ENCODE results near the gene POU6F1. TPM values are rescaled to one million over a fixed set of nuclear protein-coding genes. Genes with fewer than 3 reads are reported as not detected.
"Not testable (repeated sequence)": the region's sequence is repeated elsewhere in the genome, so short reads cannot be mapped to it uniquely, and the experiment has no call there.

Gene POU6F1
- total and polyA plus RNA-seq, 4 donors = 0.33 to 2.8 (median 1.6) TPM

DNA sequence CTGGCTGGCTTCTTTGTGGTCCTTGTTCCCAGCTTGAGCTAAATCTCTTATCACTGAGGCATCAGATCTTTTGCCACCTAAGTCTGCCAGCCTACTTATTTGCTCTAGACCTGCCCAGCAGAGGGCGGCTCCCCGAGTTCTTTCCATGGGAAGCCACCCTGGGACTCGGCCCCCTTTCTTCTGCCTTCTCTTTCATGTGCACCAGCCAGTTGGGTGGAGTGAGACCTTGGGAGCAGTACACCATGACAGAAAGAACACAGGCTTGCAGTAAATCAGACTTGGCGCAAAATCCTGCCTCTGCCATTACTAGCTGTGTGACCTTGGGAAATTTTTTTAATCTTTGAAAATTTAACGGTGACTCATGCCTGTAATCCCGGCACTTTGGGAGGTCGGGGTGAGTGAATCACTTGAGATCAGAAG is 44.9 kb upstream of the POU6F1 start:
- peak in 1 of 2 donors; percentile 47 for TF ChIP-seq RAD21 (IDR thresholded peaks at IDR 0.05)
- no peak for TF ChIP-seq CTCF (IDR thresholded peaks at IDR 0.05; ENCODE audit: low read depth, low read length, missing input control)
- no peak overlapping the region for H3K9ac ChIP-seq (ENCODE audit: low read depth in 1 of 2, low read length in 2 of 2)
- H3K4me3 ChIP-seq (ENCODE audit: low read depth in 1 of 3, low read length in 3 of 3) = no peak overlapping the region
- no peaks in the 10 kb centered on the region for H3K36me3 ChIP-seq (ENCODE audit: control insufficient read depth in 4 of 4, insufficient read depth in 3 of 4, low read depth in 1 of 4, low read length in 3 of 4)
- H3K27me3 ChIP-seq (ENCODE audit: control insufficient read depth in 4 of 4, insufficient read depth in 4 of 4, low read length in 3 of 4) = no peaks in the 10 kb centered on the region
- no peak overlapping the region for H3K27ac ChIP-seq (ENCODE audit: low read depth in 1 of 2, low read length in 2 of 2)
- no peaks in the 10 kb centered on the region for H3K9me3 ChIP-seq (ENCODE audit: control insufficient read depth in 4 of 4, low read length in 3 of 4)
- DNase-seq (ENCODE audit: low spot score) = no peak
- 70% methylated on average over 7 of the region's 7 CpGs for WGBS
- no peaks in the 10 kb centered on the region for H3K4me1 ChIP-seq (ENCODE audit: control insufficient read depth in 4 of 4, insufficient read depth in 4 of 4, low read length in 3 of 4)

DNA sequence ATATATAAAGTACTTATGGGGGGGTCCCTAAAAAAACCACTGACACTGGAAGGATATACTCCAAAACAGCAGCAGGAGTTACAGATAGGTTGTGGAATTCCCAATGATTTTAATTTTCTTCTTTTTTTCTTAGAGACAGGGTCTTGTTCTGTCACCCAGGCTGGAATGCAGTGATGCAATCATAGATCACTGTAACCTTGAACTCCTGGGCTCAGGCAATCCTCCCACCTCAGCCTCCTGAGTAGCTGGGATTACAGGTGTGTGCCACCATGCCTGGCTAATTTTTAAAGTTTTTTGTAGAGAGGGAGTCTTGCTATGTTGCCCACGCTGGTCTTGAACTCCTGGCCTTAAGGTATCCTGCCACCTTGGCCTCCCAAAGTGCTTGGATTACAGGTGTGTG is 41.7 kb upstream of the POU6F1 start:
- not testable (repeated sequence) for H3K27ac ChIP-seq (ENCODE audit: low read depth in 1 of 2, low read length in 2 of 2); H3K27me3 ChIP-seq (ENCODE audit: control insufficient read depth in 4 of 4, insufficient read depth in 4 of 4, low read length in 3 of 4); H3K9me3 ChIP-seq (ENCODE audit: control insufficient read depth in 4 of 4, low read length in 3 of 4); H3K36me3 ChIP-seq (ENCODE audit: control insufficient read depth in 4 of 4, insufficient read depth in 3 of 4, low read depth in 1 of 4, low read length in 3 of 4); DNase-seq (ENCODE audit: low spot score); H3K4me3 ChIP-seq (ENCODE audit: low read depth in 1 of 3, low read length in 3 of 3); H3K9ac ChIP-seq (ENCODE audit: low read depth in 1 of 2, low read length in 2 of 2); H3K4me1 ChIP-seq (ENCODE audit: control insufficient read depth in 4 of 4, insufficient read depth in 4 of 4, low read length in 3 of 4)
- 100% methylated on average over 1 of the region's 1 CpG for WGBS

DNA sequence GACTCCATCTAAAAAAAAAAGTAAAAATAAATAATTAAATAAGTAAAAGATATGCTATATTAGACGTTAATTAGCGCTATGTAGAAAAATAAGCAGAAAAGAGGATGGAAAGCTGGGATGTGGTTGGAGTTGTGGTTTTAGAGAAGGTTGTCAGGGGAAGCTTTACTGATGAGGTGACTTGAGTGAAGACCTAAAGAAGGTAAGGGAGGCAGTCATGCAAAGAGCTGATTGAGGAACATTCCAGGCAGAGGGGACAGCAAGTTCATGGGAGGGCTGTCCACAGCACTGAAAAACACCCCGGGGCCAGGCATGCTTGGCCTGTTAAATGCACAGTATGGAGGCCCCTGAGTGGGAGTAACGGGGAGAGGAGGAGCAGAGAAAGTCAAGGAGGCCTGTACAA is 36.7 kb upstream of the POU6F1 start:
- Histone ChIP-seq H3K9me3 (ENCODE audit: control insufficient read depth in 4 of 4, low read length in 3 of 4) (no peaks in the 10 kb centered on the region), H3K4me3 (ENCODE audit: low read depth in 1 of 3, low read length in 3 of 3) (no peak overlapping the region), H3K4me1 (ENCODE audit: control insufficient read depth in 4 of 4, insufficient read depth in 4 of 4, low read length in 3 of 4) (no peaks in the 10 kb centered on the region), H3K27ac (ENCODE audit: low read depth in 1 of 2, low read length in 2 of 2) (no peak overlapping the region), H3K36me3 (ENCODE audit: control insufficient read depth in 4 of 4, insufficient read depth in 3 of 4, low read depth in 1 of 4, low read length in 3 of 4) (no peaks in the 10 kb centered on the region), H3K9ac (ENCODE audit: low read depth in 1 of 2, low read length in 2 of 2) (no peak overlapping the region), H3K27me3 (ENCODE audit: control insufficient read depth in 4 of 4, insufficient read depth in 4 of 4, low read length in 3 of 4) (no peaks in the 10 kb centered on the region)
- WGBS = 95% methylated on average over 4 of the region's 4 CpGs
- DNase-seq (ENCODE audit: low spot score) = no peak
- TF ChIP-seq YY1 (IDR thresholded peaks at IDR 0.05) (no peak), EGR1 (IDR thresholded peaks at IDR 0.05; ENCODE audit: low read depth in 2 of 2) (no peak), TAF1 (conservative IDR thresholded peaks at IDR 0.05) (no peak), GABPA (IDR thresholded peaks at IDR 0.05 in 1 of 2, conservative IDR thresholded peaks at IDR 0.05 in 1 of 2) (no peak), FOXA2 (IDR thresholded peaks at IDR 0.05) (no peak), CTCF (IDR thresholded peaks at IDR 0.05; ENCODE audit: low read depth, low read length, missing input control) (no peak), FOXA1 (IDR thresholded peaks at IDR 0.05) (no peak), HNF4A (conservative IDR thresholded peaks at IDR 0.05) (no peak), JUND (IDR thresholded peaks at IDR 0.05) (no peak), ATF3 (IDR thresholded peaks at IDR 0.05) (no peak)
- TF ChIP-seq, protein P1, sequence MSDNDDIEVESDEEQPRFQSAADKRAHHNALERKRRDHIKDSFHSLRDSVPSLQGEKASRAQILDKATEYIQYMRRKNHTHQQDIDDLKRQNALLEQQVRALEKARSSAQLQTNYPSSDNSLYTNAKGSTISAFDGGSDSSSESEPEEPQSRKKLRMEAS (IDR thresholded peaks at IDR 0.05) = no peak
- TF ChIP-seq, protein P2, sequence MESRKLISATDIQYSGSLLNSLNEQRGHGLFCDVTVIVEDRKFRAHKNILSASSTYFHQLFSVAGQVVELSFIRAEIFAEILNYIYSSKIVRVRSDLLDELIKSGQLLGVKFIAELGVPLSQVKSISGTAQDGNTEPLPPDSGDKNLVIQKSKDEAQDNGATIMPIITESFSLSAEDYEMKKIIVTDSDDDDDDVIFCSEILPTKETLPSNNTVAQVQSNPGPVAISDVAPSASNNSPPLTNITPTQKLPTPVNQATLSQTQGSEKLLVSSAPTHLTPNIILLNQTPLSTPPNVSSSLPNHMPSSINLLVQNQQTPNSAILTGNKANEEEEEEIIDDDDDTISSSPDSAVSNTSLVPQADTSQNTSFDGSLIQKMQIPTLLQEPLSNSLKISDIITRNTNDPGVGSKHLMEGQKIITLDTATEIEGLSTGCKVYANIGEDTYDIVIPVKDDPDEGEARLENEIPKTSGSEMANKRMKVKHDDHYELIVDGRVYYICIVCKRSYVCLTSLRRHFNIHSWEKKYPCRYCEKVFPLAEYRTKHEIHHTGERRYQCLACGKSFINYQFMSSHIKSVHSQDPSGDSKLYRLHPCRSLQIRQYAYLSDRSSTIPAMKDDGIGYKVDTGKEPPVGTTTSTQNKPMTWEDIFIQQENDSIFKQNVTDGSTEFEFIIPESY (IDR thresholded peaks at IDR 0.05) = no peak
- TF ChIP-seq, protein P3, sequence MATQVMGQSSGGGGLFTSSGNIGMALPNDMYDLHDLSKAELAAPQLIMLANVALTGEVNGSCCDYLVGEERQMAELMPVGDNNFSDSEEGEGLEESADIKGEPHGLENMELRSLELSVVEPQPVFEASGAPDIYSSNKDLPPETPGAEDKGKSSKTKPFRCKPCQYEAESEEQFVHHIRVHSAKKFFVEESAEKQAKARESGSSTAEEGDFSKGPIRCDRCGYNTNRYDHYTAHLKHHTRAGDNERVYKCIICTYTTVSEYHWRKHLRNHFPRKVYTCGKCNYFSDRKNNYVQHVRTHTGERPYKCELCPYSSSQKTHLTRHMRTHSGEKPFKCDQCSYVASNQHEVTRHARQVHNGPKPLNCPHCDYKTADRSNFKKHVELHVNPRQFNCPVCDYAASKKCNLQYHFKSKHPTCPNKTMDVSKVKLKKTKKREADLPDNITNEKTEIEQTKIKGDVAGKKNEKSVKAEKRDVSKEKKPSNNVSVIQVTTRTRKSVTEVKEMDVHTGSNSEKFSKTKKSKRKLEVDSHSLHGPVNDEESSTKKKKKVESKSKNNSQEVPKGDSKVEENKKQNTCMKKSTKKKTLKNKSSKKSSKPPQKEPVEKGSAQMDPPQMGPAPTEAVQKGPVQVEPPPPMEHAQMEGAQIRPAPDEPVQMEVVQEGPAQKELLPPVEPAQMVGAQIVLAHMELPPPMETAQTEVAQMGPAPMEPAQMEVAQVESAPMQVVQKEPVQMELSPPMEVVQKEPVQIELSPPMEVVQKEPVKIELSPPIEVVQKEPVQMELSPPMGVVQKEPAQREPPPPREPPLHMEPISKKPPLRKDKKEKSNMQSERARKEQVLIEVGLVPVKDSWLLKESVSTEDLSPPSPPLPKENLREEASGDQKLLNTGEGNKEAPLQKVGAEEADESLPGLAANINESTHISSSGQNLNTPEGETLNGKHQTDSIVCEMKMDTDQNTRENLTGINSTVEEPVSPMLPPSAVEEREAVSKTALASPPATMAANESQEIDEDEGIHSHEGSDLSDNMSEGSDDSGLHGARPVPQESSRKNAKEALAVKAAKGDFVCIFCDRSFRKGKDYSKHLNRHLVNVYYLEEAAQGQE (IDR thresholded peaks at IDR 0.05) = no peak
